HEK293 (cell line): ENCODE results near the gene ARHGAP5.
A peak's percentile ranks its signal among the peaks of the same experiment; 100 is the strongest.

Source experiments
- CTCF ChIA-PET: fragments of 350-600 bp; formaldehyde crosslinking; extraction: SDS; loops from one replicate; lab custom pipeline; 2021; ENCODE audit warnings: antibody characterized with exemption; lab: Yijun Ruan, JAX
- POLR2A ChIA-PET: fragments of 300-600 bp; formaldehyde crosslinking; extraction: SDS; loops from one replicate; lab custom pipeline; 2020; ENCODE audit warnings: antibody characterized with exemption, inconsistent platforms; lab: Yijun Ruan, JAX
- H3K27ac ChIP-seq: fragments of 200-500 bp; sonication (Bioruptor generic); 2 replicates; pipeline ENCODE4 v1.5.1; 2014; ENCODE audit warnings: low read depth, low read length, control low read depth, inconsistent platforms; ENCODE audit errors: extremely low read depth
- H3K36me3 ChIP-seq, 2 experiments: fragments of 200-500 bp in 1 of 2; sonication (Bioruptor generic) in 1 of 2; 1 replicate in 1 of 2; 2 replicates in 1 of 2; pipeline ENCODE4 v1.5.1; 2014 to 2017; ENCODE audit warnings: inconsistent platforms in 2 of 2, low read length in 2 of 2; ENCODE audit not compliant: control insufficient read depth in 2 of 2, insufficient read depth in 1 of 2
- H3K4me1 ChIP-seq: fragments of 200-500 bp; sonication (Bioruptor generic); 2 replicates; pipeline ENCODE4 v1.5.1; 2014; ENCODE audit warnings: mild to moderate bottlenecking, low read length, inconsistent platforms; ENCODE audit not compliant: control insufficient read depth, insufficient read depth
- H3K4me3 ChIP-seq: 2 replicates; pipeline ENCODE4 v1.5.1; 2011; ENCODE audit warnings: low read depth, mild to moderate bottlenecking, control low read depth, low read length, moderate library complexity
- H3K9me3 ChIP-seq: fragments of 200-500 bp; sonication (Bioruptor generic); 2 replicates; pipeline ENCODE4 v1.5.1; 2014; ENCODE audit warnings: low read depth, low read length, inconsistent platforms; ENCODE audit not compliant: control insufficient read depth, insufficient read depth
- BCL11A ChIP-seq: fragments of 450-650 bp; formaldehyde crosslinking; IDR thresholded peaks from 2 replicates; pipeline ENCODE4 v1.5.1; 2016; ENCODE audit warnings: low read depth, missing biosample characterization, missing genetic modification characterization
- FEZF1 ChIP-seq: fragments of 450-650 bp; formaldehyde crosslinking; IDR thresholded peaks from 2 replicates; pipeline ENCODE4 v1.5.1; 2016; ENCODE audit warnings: missing biosample characterization, missing genetic modification characterization
- KLF8 ChIP-seq: fragments of 450-650 bp; formaldehyde crosslinking; IDR thresholded peaks from 2 replicates; pipeline ENCODE4 v1.5.1; 2016; ENCODE audit warnings: missing biosample characterization, missing genetic modification characterization
- OVOL3 ChIP-seq: fragments of 450-650 bp; formaldehyde crosslinking; IDR thresholded peaks from 2 replicates; pipeline ENCODE4 v1.5.1; 2016; ENCODE audit warnings: missing biosample characterization, missing genetic modification characterization
- REPIN1 ChIP-seq: fragments of 450-650 bp; formaldehyde crosslinking; IDR thresholded peaks from 2 replicates; pipeline ENCODE4 v1.5.1; 2017; ENCODE audit warnings: missing biosample characterization, missing genetic modification characterization, low read depth
- ZBTB21 ChIP-seq: fragments of 450-650 bp; formaldehyde crosslinking; IDR thresholded peaks from 2 replicates; pipeline ENCODE4 v1.5.1; 2017; ENCODE audit warnings: missing biosample characterization, missing genetic modification characterization
- ZEB2 ChIP-seq: fragments of 450-650 bp; formaldehyde crosslinking; IDR thresholded peaks from 2 replicates; pipeline ENCODE4 v1.5.1; 2016; ENCODE audit warnings: missing biosample characterization, missing genetic modification characterization
- ZIC2 ChIP-seq: fragments of 450-650 bp; formaldehyde crosslinking; IDR thresholded peaks from 2 replicates; pipeline ENCODE4 v1.5.1; 2016; ENCODE audit warnings: missing biosample characterization, missing genetic modification characterization
- ZNF10 ChIP-seq: fragments of 450-650 bp; formaldehyde crosslinking; IDR thresholded peaks from 2 replicates; pipeline ENCODE4 v1.5.1; 2017; ENCODE audit warnings: missing biosample characterization, missing genetic modification characterization
- ZNF184 ChIP-seq: fragments of 450-650 bp; IDR thresholded peaks from 2 replicates; pipeline ENCODE4 v1.5.1; 2018; ENCODE audit warnings: missing biosample characterization, mild to moderate bottlenecking, missing genetic modification characterization
- ZNF211 ChIP-seq: fragments of 450-650 bp; formaldehyde crosslinking; IDR thresholded peaks from 2 replicates; pipeline ENCODE4 v1.5.1; 2016; ENCODE audit warnings: low read depth, missing biosample characterization, missing genetic modification characterization
- ZNF248 ChIP-seq: fragments of 450-650 bp; formaldehyde crosslinking; IDR thresholded peaks from 2 replicates; pipeline ENCODE4 v1.5.1; 2017; ENCODE audit warnings: missing biosample characterization, missing genetic modification characterization
- ZNF274 ChIP-seq, 2 experiments: fragments of 200-500 bp in 1 of 2; fragments of 450-650 bp in 1 of 2; sonication (Bioruptor generic) in 1 of 2; formaldehyde crosslinking in 1 of 2; IDR thresholded peaks; 2 replicates each; pipeline versions ENCODE4 v1.5.1 to v1.6.1; 2014 to 2016; ENCODE audit warnings: borderline replicate concordance in 1 of 2, inconsistent platforms in 1 of 2, low read length in 1 of 2, missing biosample characterization in 1 of 2, missing genetic modification characterization in 1 of 2
- ZNF302 ChIP-seq: fragments of 450-650 bp; formaldehyde crosslinking; IDR thresholded peaks from 2 replicates; pipeline ENCODE4 v1.5.1; 2016; ENCODE audit warnings: missing biosample characterization, missing genetic modification characterization, low read depth
- ZNF324 ChIP-seq: fragments of 450-650 bp; formaldehyde crosslinking; IDR thresholded peaks from 2 replicates; pipeline ENCODE4 v1.5.1; 2016; ENCODE audit warnings: missing biosample characterization, missing genetic modification characterization
- ZNF366 ChIP-seq: fragments of 450-650 bp; formaldehyde crosslinking; conservative IDR thresholded peaks from 2 replicates; pipeline ENCODE4 v1.5.1; 2016; ENCODE audit warnings: missing biosample characterization, missing genetic modification characterization
- ZNF394 ChIP-seq: fragments of 450-650 bp; formaldehyde crosslinking; IDR thresholded peaks from 2 replicates; pipeline ENCODE4 v1.5.1; 2016; ENCODE audit warnings: missing biosample characterization, missing genetic modification characterization, mild to moderate bottlenecking, moderate library complexity, borderline replicate concordance
- ZNF747 ChIP-seq: fragments of 450-650 bp; formaldehyde crosslinking; IDR thresholded peaks from 2 replicates; pipeline ENCODE4 v1.5.1; 2016; ENCODE audit warnings: missing biosample characterization, missing genetic modification characterization
- ZNF76 ChIP-seq: fragments of 450-650 bp; formaldehyde crosslinking; IDR thresholded peaks from 2 replicates; pipeline ENCODE4; 2016; ENCODE audit warnings: low read depth, missing biosample characterization, missing genetic modification characterization, borderline replicate concordance
- ZNF776 ChIP-seq: fragments of 450-650 bp; formaldehyde crosslinking; IDR thresholded peaks from 2 replicates; pipeline ENCODE4 v1.5.0; 2017; ENCODE audit warnings: missing biosample characterization, missing genetic modification characterization, borderline replicate concordance
- ZNF777 ChIP-seq: fragments of 450-650 bp; formaldehyde crosslinking; IDR thresholded peaks from 2 replicates; pipeline ENCODE4 v1.5.1; 2017; ENCODE audit warnings: missing biosample characterization, missing genetic modification characterization, borderline replicate concordance
- TF ChIP-seq, protein P1 (sequence below): fragments of 450-650 bp; formaldehyde crosslinking; IDR thresholded peaks from 2 replicates; pipeline ENCODE4 v1.5.1; 2016; ENCODE audit warnings: missing biosample characterization, missing genetic modification characterization
- TF ChIP-seq, protein P2 (sequence below): fragments of 450-650 bp; formaldehyde crosslinking; IDR thresholded peaks from 2 replicates; pipeline ENCODE4 v1.5.1; 2017; ENCODE audit warnings: missing biosample characterization, missing genetic modification characterization
- TF ChIP-seq, protein P3 (sequence below): fragments of 450-650 bp; formaldehyde crosslinking; IDR thresholded peaks from 2 replicates; pipeline ENCODE4 v1.5.1; 2017; ENCODE audit warnings: missing biosample characterization, missing genetic modification characterization
- TF ChIP-seq, protein P4 (sequence below): fragments of 450-650 bp; IDR thresholded peaks from 2 replicates; pipeline ENCODE4 v1.5.1; 2018; ENCODE audit warnings: missing biosample characterization, missing genetic modification characterization

ARHGAP5 gene

DNA sequence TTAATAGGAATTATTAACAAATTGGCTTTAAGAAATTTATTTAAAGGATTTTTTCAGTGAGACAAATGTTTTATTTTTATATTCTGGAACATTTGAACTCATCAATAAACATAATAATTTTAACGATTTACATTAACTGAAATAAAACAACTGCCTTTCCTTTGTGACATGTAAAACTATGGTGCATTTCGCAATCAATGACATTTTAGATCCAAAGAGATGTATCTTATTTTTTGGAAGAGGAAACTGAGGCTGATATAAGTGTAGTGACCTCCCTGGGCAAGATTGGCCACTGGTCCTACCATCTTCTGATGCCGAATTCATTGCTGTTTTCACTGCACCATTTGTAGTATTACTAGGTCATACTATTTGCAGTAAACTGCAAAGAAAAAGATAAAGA lies 128.4 kb downstream of the ARHGAP5 start:
- H3K4me1 ChIP-seq = peaks cover 23% of the 10 kb centered on the region
- H3K9me3 ChIP-seq = no peaks in the 10 kb centered on the region
- POLR2A ChIA-PET = no interaction called here
- CTCF ChIA-PET = no interaction called here
- no peak for TF ChIP-seq KLF8 (tag by site-specific recombination)
- TF ChIP-seq, protein P1, sequence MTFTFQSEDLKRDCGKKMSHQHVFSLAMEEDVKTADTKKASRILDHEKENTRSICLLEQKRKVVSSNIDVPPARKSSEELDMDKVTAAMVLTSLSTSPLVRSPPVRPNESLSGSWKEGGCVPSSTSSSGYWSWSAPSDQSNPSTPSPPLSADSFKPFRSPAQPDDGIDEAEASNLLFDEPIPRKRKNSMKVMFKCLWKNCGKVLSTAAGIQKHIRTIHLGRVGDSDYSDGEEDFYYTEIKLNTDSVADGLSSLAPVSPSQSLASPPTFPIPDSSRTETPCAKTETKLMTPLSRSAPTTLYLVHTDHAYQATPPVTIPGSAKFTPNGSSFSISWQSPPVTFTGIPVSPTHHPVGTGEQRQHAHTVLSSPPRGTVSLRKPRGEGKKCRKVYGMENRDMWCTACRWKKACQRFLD (tag by site-specific recombination) = no peak
- TF ChIP-seq ZBTB21 (tag by site-specific recombination) = no peak
- no peak for TF ChIP-seq ZNF747 (tag by site-specific recombination)
- no peak for TF ChIP-seq ZNF76 (tag by site-specific recombination)
- TF ChIP-seq ZNF248 (tag by site-specific recombination) = no peak
- TF ChIP-seq BCL11A (tag by site-specific recombination) = no peak
- TF ChIP-seq, protein P2, sequence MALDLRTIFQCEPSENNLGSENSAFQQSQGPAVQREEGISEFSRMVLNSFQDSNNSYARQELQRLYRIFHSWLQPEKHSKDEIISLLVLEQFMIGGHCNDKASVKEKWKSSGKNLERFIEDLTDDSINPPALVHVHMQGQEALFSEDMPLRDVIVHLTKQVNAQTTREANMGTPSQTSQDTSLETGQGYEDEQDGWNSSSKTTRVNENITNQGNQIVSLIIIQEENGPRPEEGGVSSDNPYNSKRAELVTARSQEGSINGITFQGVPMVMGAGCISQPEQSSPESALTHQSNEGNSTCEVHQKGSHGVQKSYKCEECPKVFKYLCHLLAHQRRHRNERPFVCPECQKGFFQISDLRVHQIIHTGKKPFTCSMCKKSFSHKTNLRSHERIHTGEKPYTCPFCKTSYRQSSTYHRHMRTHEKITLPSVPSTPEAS (tag by site-specific recombination) = no peak
- no peak for TF ChIP-seq FEZF1 (tag by site-specific recombination)
- no peak for TF ChIP-seq ZNF777 (tag by site-specific recombination)
- TF ChIP-seq REPIN1 (tag by site-specific recombination) = no peak
- TF ChIP-seq ZNF302 (tag by site-specific recombination) = no peak
- TF ChIP-seq ZNF184 (tag by site-specific recombination) = no peak
- no peak overlapping the region for H3K4me3 ChIP-seq
- no peaks in the 10 kb centered on the region for H3K36me3 ChIP-seq
- H3K27ac ChIP-seq = no peak overlapping the region

DNA sequence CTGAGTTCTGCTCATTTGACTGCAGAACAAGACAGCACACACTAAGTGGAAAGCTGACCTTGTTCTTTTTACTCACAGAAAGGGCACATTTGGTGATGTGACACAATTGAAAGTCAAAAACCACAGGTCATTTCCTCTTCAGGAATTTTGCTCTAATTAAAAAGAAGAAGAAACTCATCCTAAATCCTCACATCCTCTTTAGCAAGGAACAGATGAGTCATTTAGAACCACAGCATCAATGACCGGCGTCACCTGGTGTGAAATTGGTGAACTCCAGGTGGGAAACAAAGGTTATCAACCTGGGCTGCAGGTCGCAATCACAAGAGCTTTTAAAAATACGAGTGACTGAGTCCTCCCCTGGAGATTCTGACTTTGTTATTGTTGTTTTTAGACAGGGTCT lies 128.9 kb downstream of the ARHGAP5 start:
- Histone ChIP-seq H3K36me3 (no peaks in the 10 kb centered on the region), H3K4me3 (no peak overlapping the region), H3K9me3 (no peaks in the 10 kb centered on the region), H3K4me1 (peaks cover 21% of the 10 kb centered on the region), H3K27ac (no peak overlapping the region; the same call in 1 of the 2 replicates)
- TF ChIP-seq ZIC2 (tag by site-specific recombination) (peak; percentile 30; the same call in 1 of the 2 replicates), ZEB2 (peak; percentile 39; the same call in 1 of the 2 replicates), ZNF211 (tag by site-specific recombination) (no peak), ZNF394 (tag by site-specific recombination) (no peak), ZNF366 (0 out of 2 replicates have a peak, but pooled peaks have one; percentile 21)
- POLR2A ChIA-PET = no interaction called here
- CTCF ChIA-PET = interaction anchor here (0.6 kb wide), 1 partner anchor 37 kb away, joined by 3 read pairs; no protein-coding TSS in a partner anchor

DNA sequence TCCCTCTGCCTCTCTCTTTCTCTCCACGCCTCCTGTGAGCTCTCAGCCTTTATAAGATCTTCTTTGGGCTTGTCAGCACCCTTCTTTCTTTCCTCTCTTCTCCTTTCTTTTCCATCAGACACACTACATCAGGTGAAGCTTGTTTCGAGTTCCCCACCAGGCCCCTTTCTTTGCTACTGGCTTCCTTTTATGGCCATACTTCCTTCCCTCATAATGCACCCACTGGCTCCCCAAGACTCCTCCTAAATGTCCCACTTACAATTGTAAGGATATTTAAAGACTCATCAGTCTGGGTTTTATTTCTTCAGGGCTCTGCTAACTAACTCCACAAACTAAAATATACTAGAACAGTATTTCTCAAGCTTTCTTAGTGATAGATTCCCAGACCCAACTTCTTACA lies 129.4 kb downstream of the ARHGAP5 start:
- ChIA-PET POLR2A (interaction anchor here (1.2 kb wide), 1 partner anchor 130 kb away, joined by 3 read pairs; the partner anchor contains the start of gene ARHGAP5), CTCF (interaction anchor here (0.6 to 0.7 kb wide), 2 partner anchors 37 to 58 kb away, joined by 3 read pairs; no protein-coding TSS in a partner anchor)
- H3K27ac ChIP-seq = no peak overlapping the region; the same call in 1 of the 2 replicates
- H3K36me3 ChIP-seq = no peaks in the 10 kb centered on the region
- H3K9me3 ChIP-seq = no peaks in the 10 kb centered on the region
- no peak overlapping the region for H3K4me3 ChIP-seq
- peaks cover 21% of the 10 kb centered on the region for H3K4me1 ChIP-seq
- TF ChIP-seq ZNF324 (tag by site-specific recombination) = no peak
- no peak for TF ChIP-seq OVOL3 (tag by site-specific recombination)
- no peak for TF ChIP-seq ZNF776 (tag by site-specific recombination)
- no peak for TF ChIP-seq ZNF274 (IDR thresholded peaks at IDR 0.05; ENCODE audit: low read length)
- no peak for TF ChIP-seq ZNF274 (tag by site-specific recombination; IDR thresholded peaks at IDR 0.05; ENCODE audit: borderline replicate concordance)
- peak; percentile 18; the same call in 1 of the 2 replicates for TF ChIP-seq ZNF10 (tag by site-specific recombination)
- TF ChIP-seq, protein P3, sequence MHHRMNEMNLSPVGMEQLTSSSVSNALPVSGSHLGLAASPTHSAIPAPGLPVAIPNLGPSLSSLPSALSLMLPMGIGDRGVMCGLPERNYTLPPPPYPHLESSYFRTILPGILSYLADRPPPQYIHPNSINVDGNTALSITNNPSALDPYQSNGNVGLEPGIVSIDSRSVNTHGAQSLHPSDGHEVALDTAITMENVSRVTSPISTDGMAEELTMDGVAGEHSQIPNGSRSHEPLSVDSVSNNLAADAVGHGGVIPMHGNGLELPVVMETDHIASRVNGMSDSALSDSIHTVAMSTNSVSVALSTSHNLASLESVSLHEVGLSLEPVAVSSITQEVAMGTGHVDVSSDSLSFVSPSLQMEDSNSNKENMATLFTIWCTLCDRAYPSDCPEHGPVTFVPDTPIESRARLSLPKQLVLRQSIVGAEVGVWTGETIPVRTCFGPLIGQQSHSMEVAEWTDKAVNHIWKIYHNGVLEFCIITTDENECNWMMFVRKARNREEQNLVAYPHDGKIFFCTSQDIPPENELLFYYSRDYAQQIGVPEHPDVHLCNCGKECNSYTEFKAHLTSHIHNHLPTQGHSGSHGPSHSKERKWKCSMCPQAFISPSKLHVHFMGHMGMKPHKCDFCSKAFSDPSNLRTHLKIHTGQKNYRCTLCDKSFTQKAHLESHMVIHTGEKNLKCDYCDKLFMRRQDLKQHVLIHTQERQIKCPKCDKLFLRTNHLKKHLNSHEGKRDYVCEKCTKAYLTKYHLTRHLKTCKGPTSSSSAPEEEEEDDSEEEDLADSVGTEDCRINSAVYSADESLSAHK (tag by site-specific recombination) = 0 out of 2 replicates have a peak, but pooled peaks have one; percentile 9
- TF ChIP-seq, protein P4, sequence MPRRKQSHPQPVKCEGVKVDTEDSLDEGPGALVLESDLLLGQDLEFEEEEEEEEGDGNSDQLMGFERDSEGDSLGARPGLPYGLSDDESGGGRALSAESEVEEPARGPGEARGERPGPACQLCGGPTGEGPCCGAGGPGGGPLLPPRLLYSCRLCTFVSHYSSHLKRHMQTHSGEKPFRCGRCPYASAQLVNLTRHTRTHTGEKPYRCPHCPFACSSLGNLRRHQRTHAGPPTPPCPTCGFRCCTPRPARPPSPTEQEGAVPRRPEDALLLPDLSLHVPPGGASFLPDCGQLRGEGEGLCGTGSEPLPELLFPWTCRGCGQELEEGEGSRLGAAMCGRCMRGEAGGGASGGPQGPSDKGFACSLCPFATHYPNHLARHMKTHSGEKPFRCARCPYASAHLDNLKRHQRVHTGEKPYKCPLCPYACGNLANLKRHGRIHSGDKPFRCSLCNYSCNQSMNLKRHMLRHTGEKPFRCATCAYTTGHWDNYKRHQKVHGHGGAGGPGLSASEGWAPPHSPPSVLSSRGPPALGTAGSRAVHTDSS (tag by site-specific recombination) = no peak
